Bronchial epithelial cell (primary cell): ENCODE results near the gene WWC2. TPM values are rescaled to one million over a fixed set of nuclear protein-coding genes. Genes with fewer than 3 reads are reported as not detected.

Experiments used
- DNase-seq: peaks from one replicate; pipeline ENCODE4 v3.0.0-alpha.2; 2010; ENCODE audit warnings: low read depth
- FAIRE-seq: peaks from 2 replicates; lab custom pipeline; 2011; peaks lifted over from hg19 to GRCh38; lab: Jason Lieb, UNC
- H3K27me3 ChIP-seq: 2 replicates; pipeline ENCODE4 v1.5.1; 2011; ENCODE audit warnings: low read length; ENCODE audit not compliant: control insufficient read depth, insufficient read depth
- H3K36me3 ChIP-seq: 2 replicates; pipeline ENCODE4 v1.5.1; 2011; ENCODE audit warnings: low read length; ENCODE audit not compliant: control insufficient read depth, insufficient read depth
- H3K4me3 ChIP-seq: 2 replicates; pipeline ENCODE4 v1.5.1; 2011; ENCODE audit warnings: mild to moderate bottlenecking, low read depth, low read length, control low read depth
- CTCF ChIP-seq: IDR thresholded peaks from 2 replicates; pipeline ENCODE4 v1.5.1; 2011; ENCODE audit warnings: mild to moderate bottlenecking, moderate library complexity, low read length, control low read depth, inconsistent platforms; ENCODE audit not compliant: insufficient read depth, severe bottlenecking
- total RNA-seq: library from RNA; depleted of rRNA; stranded (reverse); fragments of >200 nt; gene quantifications from 2 replicates; pipeline ENCODE4 v1.2.1, GENCODE V29; 2014

Gene WWC2
- total RNA-seq, 1 donor from 2014 or later: 13.2 TPM

GRCh38 chr4:183071222-183071621 is 27.8 kb upstream of the WWC2 start:
- DNase-seq (no peak), FAIRE-seq (no peak)
- H3K4me3 ChIP-seq: no peak overlapping the region
- no peaks in the 10 kb centered on the region for H3K36me3 ChIP-seq
- no peaks in the 10 kb centered on the region for H3K27me3 ChIP-seq
- TF ChIP-seq CTCF: no peak

- H3K27me3 ChIP-seq: no peaks in the 10 kb centered on the region
- FAIRE-seq: no peak
- no peak for TF ChIP-seq CTCF
- no peak overlapping the region for H3K4me3 ChIP-seq
- no peak for DNase-seq
- H3K36me3 ChIP-seq: no peaks in the 10 kb centered on the region
Observed at GRCh38 chr4:183072176-183072575, 26.9 kb upstream of the WWC2 start.

GRCh38 chr4:183073838-183074145 is 25.3 kb upstream of the WWC2 start:
- no peak for FAIRE-seq
- no peaks in the 10 kb centered on the region for H3K36me3 ChIP-seq
- no peak for TF ChIP-seq CTCF
- no peaks in the 10 kb centered on the region for H3K27me3 ChIP-seq
- no peak overlapping the region for H3K4me3 ChIP-seq
- no peak for DNase-seq

GRCh38 chr4:183074288-183074990 is 24.6 kb upstream of the WWC2 start:
- no peak overlapping the region for H3K4me3 ChIP-seq
- no peak for FAIRE-seq
- no peak for DNase-seq
- no peaks in the 10 kb centered on the region for H3K27me3 ChIP-seq
- TF ChIP-seq CTCF: no peak
- no peaks in the 10 kb centered on the region for H3K36me3 ChIP-seq

GRCh38 chr4:183078634-183079033 is 20.4 kb upstream of the WWC2 start:
- FAIRE-seq (no peak), DNase-seq (no peak)
- no peaks in the 10 kb centered on the region for H3K36me3 ChIP-seq
- TF ChIP-seq CTCF: no peak
- H3K4me3 ChIP-seq: no peak overlapping the region
- H3K27me3 ChIP-seq: no peaks in the 10 kb centered on the region
